H9 (cell line): Measurements from ENCODE around the gene THEM5. TPM values are rescaled to one million over a fixed set of nuclear protein-coding genes. Genes with fewer than 3 reads are reported as not detected.

Experiments
- DNase-seq: peaks from one replicate; pipeline ENCODE4 v3.0.0-alpha.2; 2017
- H2AFZ ChIP-seq: one replicate; pipeline ENCODE4 v1.6.1; 2013; ENCODE audit warnings: mild to moderate bottlenecking, low read length, control low read depth, moderate library complexity
- H2AK5ac ChIP-seq: 2 replicates; pipeline ENCODE4 v1.6.1; 2013; ENCODE audit warnings: low read length, control low read depth, mixed read lengths; ENCODE audit not compliant: insufficient read length
- H2BK120ac ChIP-seq: one replicate; pipeline ENCODE4 v1.6.1; 2013; ENCODE audit warnings: low read depth, mild to moderate bottlenecking, low read length, control low read depth, inconsistent platforms; ENCODE audit not compliant: poor library complexity, severe bottlenecking
- H2BK12ac ChIP-seq: 2 replicates; pipeline ENCODE4 v1.6.1; 2013; ENCODE audit warnings: low read length, control low read depth, mixed read lengths, low read depth; ENCODE audit not compliant: insufficient read length
- H2BK15ac ChIP-seq: 2 replicates; pipeline ENCODE4 v1.6.1; 2013; ENCODE audit warnings: low read depth, low read length, control low read depth
- H2BK20ac ChIP-seq: one replicate; pipeline ENCODE4 v1.6.1; 2013; ENCODE audit warnings: low read depth, mild to moderate bottlenecking, low read length, control low read depth, inconsistent platforms; ENCODE audit not compliant: poor library complexity, severe bottlenecking
- H2BK5ac ChIP-seq: 2 replicates; pipeline ENCODE4 v1.6.1; 2013; ENCODE audit warnings: low read length, control low read depth, mixed read lengths; ENCODE audit not compliant: insufficient read length
- H3K14ac ChIP-seq: 2 replicates; pipeline ENCODE4 v1.6.1; 2013; ENCODE audit warnings: low read length, control low read depth; ENCODE audit not compliant: insufficient read depth
- H3K18ac ChIP-seq: 2 replicates; pipeline ENCODE4 v1.6.1; 2013; ENCODE audit warnings: low read depth, mild to moderate bottlenecking, mixed read lengths, low read length, control low read depth; ENCODE audit not compliant: insufficient read length
- H3K23ac ChIP-seq: 2 replicates; pipeline ENCODE4 v1.6.1; 2013; ENCODE audit warnings: low read length, control low read depth, mixed read lengths, low read depth; ENCODE audit not compliant: insufficient read length
- H3K23me2 ChIP-seq: 2 replicates; pipeline ENCODE4 v1.6.1; 2013; ENCODE audit warnings: low read depth, mild to moderate bottlenecking, mixed read lengths, low read length, control low read depth; ENCODE audit not compliant: insufficient read length, poor library complexity, severe bottlenecking
- H3K27ac ChIP-seq: 2 replicates; pipeline ENCODE4 v1.5.1; 2013; ENCODE audit warnings: low read length, control low read depth, mixed read lengths, low read depth; ENCODE audit not compliant: insufficient read length
- H3K27me3 ChIP-seq: 2 replicates; pipeline ENCODE4 v1.6.1; 2013; ENCODE audit warnings: low read length, control low read depth, inconsistent platforms; ENCODE audit not compliant: insufficient read depth
- H3K4ac ChIP-seq: 2 replicates; pipeline ENCODE4 v1.6.1; 2013; ENCODE audit warnings: low read depth, mild to moderate bottlenecking, control low read depth, inconsistent platforms, low read length, moderate library complexity
- H3K4me1 ChIP-seq: 2 replicates; pipeline ENCODE4 v1.6.1; 2013; ENCODE audit warnings: low read length, control low read depth, inconsistent platforms; ENCODE audit not compliant: insufficient read depth
- H3K4me2 ChIP-seq: 2 replicates; pipeline ENCODE4 v1.6.1; 2013; ENCODE audit warnings: low read length, control low read depth, mixed read lengths; ENCODE audit not compliant: insufficient read length, insufficient read depth
- H3K56ac ChIP-seq: 2 replicates; pipeline ENCODE4 v1.6.1; 2013; ENCODE audit warnings: low read depth, mild to moderate bottlenecking, mixed read lengths, low read length, control low read depth; ENCODE audit not compliant: insufficient read length
- H3K79me1 ChIP-seq: 2 replicates; pipeline ENCODE4 v1.6.1; 2013; ENCODE audit warnings: low read depth, mild to moderate bottlenecking, moderate library complexity, low read length, control low read depth, inconsistent platforms; ENCODE audit not compliant: insufficient read depth, poor library complexity, severe bottlenecking
- H3K79me2 ChIP-seq: 2 replicates; pipeline ENCODE4 v1.6.1; 2013; ENCODE audit warnings: low read length, control low read depth, inconsistent platforms; ENCODE audit not compliant: insufficient read depth
- H3K9ac ChIP-seq: 2 replicates; pipeline ENCODE4 v1.6.1; 2013; ENCODE audit warnings: low read length, control low read depth, mixed read lengths; ENCODE audit not compliant: insufficient read length; ENCODE audit errors: extremely low read depth
- H3K9me3 ChIP-seq: one replicate; pipeline ENCODE4 v1.6.1; 2013; ENCODE audit warnings: low read depth, low read length, inconsistent platforms; ENCODE audit not compliant: control insufficient read depth
- H3T11ph ChIP-seq: one replicate; pipeline ENCODE4 v1.6.1; 2013; ENCODE audit warnings: mild to moderate bottlenecking, low read length, control low read depth, inconsistent platforms
- H4K20me1 ChIP-seq: one replicate; pipeline ENCODE4 v1.6.1; 2013; ENCODE audit not compliant: control insufficient read depth, insufficient read length, insufficient read depth
- H4K5ac ChIP-seq: 2 replicates; pipeline ENCODE4 v1.6.1; 2013; ENCODE audit warnings: low read depth, mild to moderate bottlenecking, mixed read lengths, low read length, control low read depth; ENCODE audit not compliant: insufficient read length
- H4K8ac ChIP-seq: replicated peaks from 2 replicates; pipeline ENCODE4 v1.6.1; 2013; ENCODE audit warnings: low read length, control low read depth, mixed read lengths, low read depth; ENCODE audit not compliant: insufficient read length
- H4K91ac ChIP-seq: 2 replicates; pipeline ENCODE4 v1.6.1; 2013; ENCODE audit warnings: low read depth, mild to moderate bottlenecking, moderate library complexity, mixed read lengths, low read length, control low read depth; ENCODE audit not compliant: insufficient read length
- H3K27ac Mint-ChIP-seq, 3 experiments: 2 replicates in 2 of 3; 3 replicates in 1 of 3; pipeline ENCODE4 v1.8.0; 2020 to 2021; ENCODE audit warnings: mixed read lengths in 3 of 3, mild to moderate bottlenecking in 1 of 3, moderate library complexity in 1 of 3
- H3K27me3 Mint-ChIP-seq: 2 replicates; pipeline ENCODE4 v1.8.0; 2021; ENCODE audit warnings: low read depth, mild to moderate bottlenecking, moderate library complexity, mixed read lengths
- H3K36me3 Mint-ChIP-seq, 3 experiments: 2 replicates in 2 of 3; 3 replicates in 1 of 3; pipeline ENCODE4 v1.8.0; 2020 to 2021; ENCODE audit warnings: low read depth in 3 of 3, mixed read lengths in 3 of 3; ENCODE audit not compliant: insufficient read depth in 1 of 3
- H3K4me1 Mint-ChIP-seq, 2 experiments: 2 replicates each; pipeline ENCODE4 v1.8.0; 2020; ENCODE audit warnings: mixed read lengths in 2 of 2
- H3K4me3 Mint-ChIP-seq, 2 experiments: 2 replicates in 1 of 2; 3 replicates in 1 of 2; pipeline ENCODE4 v1.8.0; 2020 to 2021; ENCODE audit warnings: mild to moderate bottlenecking in 2 of 2, mixed read lengths in 2 of 2, moderate library complexity in 1 of 2
- H3K9me3 Mint-ChIP-seq, 2 experiments: 2 replicates in 1 of 2; 3 replicates in 1 of 2; pipeline ENCODE4 v1.8.0; 2020; ENCODE audit warnings: mild to moderate bottlenecking in 2 of 2, mixed read lengths in 2 of 2, moderate library complexity in 1 of 2
- CTCF ChIP-seq: fragments of 200-600 bp; sonication (generic); conservative IDR thresholded peaks from 3 replicates; pipeline ENCODE4 v1.8.0; 2021; ENCODE audit warnings: antibody characterized with exemption, mild to moderate bottlenecking
- WGBS: extraction: QIAGEN DNeasy Blood & Tissue Kit; methylation state at CpG from one replicate; pipeline ENCODE4 v1.1.7; 2013; ENCODE audit warnings: missing lambda C conversion rate, low lambda C conversion rate, mixed read lengths; ENCODE audit not compliant: insufficient read length; ENCODE audit errors: extremely low coverage; 5-methylcytosine and 5-hydroxymethylcytosine counted together
- total RNA-seq: library from RNA; stranded (reverse); gene quantifications from 2 replicates; pipeline ENCODE4 v1.2.1, GENCODE V29; 2021

Gene THEM5
- total RNA-seq, 1 experiment from 2014 or later = not detected

- Histone ChIP-seq H3K9me3 (no peaks in the 10 kb centered on the region), H2BK120ac (no peak overlapping the region), H3K27ac (no peak overlapping the region), H2BK20ac (no peak overlapping the region), H3K56ac (no peak overlapping the region), H4K20me1 (no peaks in the 10 kb centered on the region), H4K8ac (no peak overlapping the region), H3K79me2 (no peaks in the 10 kb centered on the region), H3K9ac (no peak overlapping the region), H4K5ac (no peak overlapping the region), H3K14ac (no peak overlapping the region), H2BK12ac (no peak overlapping the region), H3K18ac (no peak overlapping the region), H2BK5ac (no peak overlapping the region), H3K23ac (no peak overlapping the region), H3K27me3 (peaks cover 7% of the 10 kb centered on the region; the same call in 1 of the 2 replicates), H3K79me1 (no peaks in the 10 kb centered on the region), H4K91ac (no peak overlapping the region), H2AFZ (no peak overlapping the region), H3K4ac (no peak overlapping the region), H2BK15ac (no peak overlapping the region), H3K23me2 (no peaks in the 10 kb centered on the region), H3T11ph (no peak overlapping the region), H3K4me1 (no peaks in the 10 kb centered on the region), H3K4me2 (no peak overlapping the region), H2AK5ac (no peak overlapping the region)
- WGBS = no CpG with 5 or more reads among the region's 2 CpGs
- no peak overlapping the region for H3K4me3 Mint-ChIP-seq
- H3K4me1 Mint-ChIP-seq = peaks cover 3 to 4% of the 10 kb centered on the region in 2 experiments
- no peak for DNase-seq
- H3K9me3 Mint-ChIP-seq = no peaks in the 10 kb centered on the region
- H3K27ac Mint-ChIP-seq = no peak overlapping the region
- no peaks in the 10 kb centered on the region for H3K36me3 Mint-ChIP-seq
- peaks cover 56% of the 10 kb centered on the region for H3K27me3 Mint-ChIP-seq
- TF ChIP-seq CTCF = no peak
These were observed 13.8 kb upstream of the THEM5 start for GRCh38 chr1:151867321-151867720.
